BJ (cell line): ENCODE data around the gene CLVS2. TPM values are rescaled to one million over a fixed set of nuclear protein-coding genes. Genes with fewer than 3 reads are reported as not detected.

Experiments used
- CTCF ChIA-PET: fragments of 350-600 bp; formaldehyde crosslinking; extraction: SDS; loops from one replicate; lab custom pipeline; 2021; ENCODE audit warnings: antibody characterized with exemption, inconsistent platforms; lab: Yijun Ruan, JAX
- POLR2A ChIA-PET: fragments of 300-600 bp; sonication (Branson Sonifier 250); formaldehyde crosslinking; extraction: SDS; loops from one replicate; lab custom pipeline; 2021; ENCODE audit warnings: antibody characterized with exemption; lab: Charles Lee
- DNase-seq: peaks from one replicate; pipeline ENCODE4 v3.0.0-alpha.2; 2011; ENCODE audit warnings: low read depth
- H3K27me3 ChIP-seq: 2 replicates; pipeline ENCODE4 v1.6.0; 2011; ENCODE audit warnings: low read length; ENCODE audit not compliant: control insufficient read depth, insufficient read depth
- H3K36me3 ChIP-seq: 2 replicates; pipeline ENCODE4 v1.5.1; 2011; ENCODE audit warnings: low read length; ENCODE audit not compliant: control insufficient read depth, insufficient read depth
- H3K4me3 ChIP-seq: 2 replicates; pipeline ENCODE4 v1.5.1; 2011; ENCODE audit warnings: low read depth, mild to moderate bottlenecking, control low read depth, low read length
- polyA plus RNA-seq: library from polyadenylated mRNA; depleted of rRNA; stranded (reverse); fragments of >200 nt; gene quantifications from 2 replicates; pipeline ENCODE4 v1.2.3, GENCODE V29; 2011
- TF ChIP-seq, protein P1 (sequence below): IDR thresholded peaks from 2 replicates; pipeline ENCODE4 v1.5.1; 2011; ENCODE audit warnings: low read depth, mild to moderate bottlenecking, control low read depth, inconsistent platforms, low read length, moderate library complexity; ENCODE audit not compliant: insufficient read depth

CLVS2 gene
- polyA plus RNA-seq, 1 experiment, result not detected

DNA sequence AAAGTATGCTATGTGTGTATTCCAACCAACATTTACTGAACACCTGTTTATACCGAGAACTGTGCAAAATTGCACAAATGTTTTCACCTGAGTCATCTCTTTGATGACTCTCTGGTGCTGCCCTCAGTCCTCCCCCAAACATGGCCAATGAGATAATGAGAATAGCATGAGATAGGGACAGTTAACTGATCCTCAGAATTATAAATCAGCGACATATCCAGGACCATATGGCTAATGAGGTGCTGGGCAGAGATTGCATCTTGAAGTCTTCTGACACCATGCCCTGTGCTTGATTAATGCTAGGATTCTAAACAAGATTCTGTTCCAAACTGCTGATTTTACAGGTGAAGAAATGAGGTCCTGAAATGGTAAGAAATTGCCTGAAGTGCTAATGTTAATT is 13.0 kb downstream of the CLVS2 start:
- TF ChIP-seq, protein P1, sequence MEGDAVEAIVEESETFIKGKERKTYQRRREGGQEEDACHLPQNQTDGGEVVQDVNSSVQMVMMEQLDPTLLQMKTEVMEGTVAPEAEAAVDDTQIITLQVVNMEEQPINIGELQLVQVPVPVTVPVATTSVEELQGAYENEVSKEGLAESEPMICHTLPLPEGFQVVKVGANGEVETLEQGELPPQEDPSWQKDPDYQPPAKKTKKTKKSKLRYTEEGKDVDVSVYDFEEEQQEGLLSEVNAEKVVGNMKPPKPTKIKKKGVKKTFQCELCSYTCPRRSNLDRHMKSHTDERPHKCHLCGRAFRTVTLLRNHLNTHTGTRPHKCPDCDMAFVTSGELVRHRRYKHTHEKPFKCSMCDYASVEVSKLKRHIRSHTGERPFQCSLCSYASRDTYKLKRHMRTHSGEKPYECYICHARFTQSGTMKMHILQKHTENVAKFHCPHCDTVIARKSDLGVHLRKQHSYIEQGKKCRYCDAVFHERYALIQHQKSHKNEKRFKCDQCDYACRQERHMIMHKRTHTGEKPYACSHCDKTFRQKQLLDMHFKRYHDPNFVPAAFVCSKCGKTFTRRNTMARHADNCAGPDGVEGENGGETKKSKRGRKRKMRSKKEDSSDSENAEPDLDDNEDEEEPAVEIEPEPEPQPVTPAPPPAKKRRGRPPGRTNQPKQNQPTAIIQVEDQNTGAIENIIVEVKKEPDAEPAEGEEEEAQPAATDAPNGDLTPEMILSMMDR, result no peak
- CTCF ChIA-PET, result no interaction called here
- POLR2A ChIA-PET, result no interaction called here
- Histone ChIP-seq H3K27me3 (no peaks in the 10 kb centered on the region), H3K36me3 (no peaks in the 10 kb centered on the region), H3K4me3 (no peak overlapping the region)
- no peak for DNase-seq

DNA sequence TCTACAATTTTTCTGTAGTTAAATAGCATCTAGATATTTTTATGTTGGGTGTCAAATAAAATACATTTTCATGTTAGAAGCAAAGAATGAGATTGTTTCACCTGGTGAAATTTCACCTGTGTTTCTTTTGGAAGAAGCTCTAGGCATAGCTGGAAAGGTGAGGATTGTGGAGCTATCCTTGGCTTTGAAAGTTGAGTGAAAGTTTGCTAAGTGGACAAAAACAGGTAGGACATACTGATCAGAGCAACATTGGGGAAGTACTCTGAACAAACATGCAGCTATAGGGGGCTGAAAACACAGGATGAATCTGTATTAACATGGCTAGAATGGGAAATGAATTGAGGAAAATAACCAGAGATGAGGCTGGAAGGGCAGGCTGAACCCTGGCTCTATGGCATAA is 18.8 kb downstream of the CLVS2 start:
- Histone ChIP-seq H3K4me3 (no peak overlapping the region), H3K27me3 (no peaks in the 10 kb centered on the region), H3K36me3 (no peaks in the 10 kb centered on the region)
- TF ChIP-seq, protein P1, result no peak
- CTCF ChIA-PET, result no interaction called here
- DNase-seq, result no peak
- POLR2A ChIA-PET, result no interaction called here

- H3K4me3 ChIP-seq, result no peak overlapping the region
- H3K27me3 ChIP-seq, result no peaks in the 10 kb centered on the region
- H3K36me3 ChIP-seq, result no peaks in the 10 kb centered on the region
- ChIA-PET CTCF (no interaction called here), POLR2A (no interaction called here)
- TF ChIP-seq, protein P1, result no peak
- no peak for DNase-seq
Observed at GRCh38 chr6:123016431-123017103, 20.5 kb downstream of the CLVS2 start.

- Histone ChIP-seq H3K4me3 (no peak overlapping the region), H3K27me3 (no peaks in the 10 kb centered on the region), H3K36me3 (no peaks in the 10 kb centered on the region)
- CTCF ChIA-PET, result no interaction called here
- DNase-seq, result no peak
- TF ChIP-seq, protein P1, result no peak
- POLR2A ChIA-PET, result no interaction called here
Observed at GRCh38 chr6:123017104-123017682, 21.2 kb downstream of the CLVS2 start.

- no peak for DNase-seq
- CTCF ChIA-PET, result no interaction called here
Observed at GRCh38 chr6:123022975-123023374, 26.9 kb downstream of the CLVS2 start.

More at GRCh38 chr6:123022975-123023374, 26.9 kb downstream of the CLVS2 start:
- TF ChIP-seq, protein P1, result no peak
- no peak overlapping the region for H3K4me3 ChIP-seq
- H3K27me3 ChIP-seq, result no peaks in the 10 kb centered on the region
- H3K36me3 ChIP-seq, result no peaks in the 10 kb centered on the region
- POLR2A ChIA-PET, result no interaction called here
